ENCODE data around the gene MYCN.
"Not testable (repeated sequence)": the region's sequence is repeated elsewhere in the genome, so short reads cannot be mapped to it uniquely, and the experiment has no call there.

The MYCN gene

GRCh38 chr2:15943378-15944280 lies 3.3 kb downstream of the MYCN start:
- DNase-seq (ENCODE audit: low read depth), result no peak

GRCh38 chr2:15944325-15945017 lies 4.1 kb downstream of the MYCN start:
- DNase-seq (ENCODE audit: low read depth), result no peak

GRCh38 chr2:15945909-15946705 lies 5.8 kb downstream of the MYCN start:
- no peak for DNase-seq (ENCODE audit: low read depth)

GRCh38 chr2:15946983-15947382 lies 6.6 kb downstream of the MYCN start:
- no peak for DNase-seq (ENCODE audit: low read depth)

GRCh38 chr2:15947431-15947830 lies 7.1 kb downstream of the MYCN start:
- no peak for DNase-seq (ENCODE audit: low read depth)

- DNase-seq (ENCODE audit: low read depth), result no peak
Observed at GRCh38 chr2:15948704-15948957, 8.3 kb downstream of the MYCN start.

GRCh38 chr2:15949126-15949525 lies 8.8 kb downstream of the MYCN start:
- DNase-seq (ENCODE audit: low read depth), result no peak

GRCh38 chr2:15949551-15949950 lies 9.2 kb downstream of the MYCN start:
- no peak for DNase-seq (ENCODE audit: low read depth)

- DNase-seq (ENCODE audit: low read depth), result no peak
Observed at GRCh38 chr2:15950088-15950952, 10.0 kb downstream of the MYCN start.

- DNase-seq (ENCODE audit: low read depth), result not testable (repeated sequence)
Observed at GRCh38 chr2:15951936-15952335, 11.6 kb downstream of the MYCN start.

GRCh38 chr2:15952451-15953146 lies 12.2 kb downstream of the MYCN start:
- no peak for DNase-seq (ENCODE audit: low read depth)

- no peak for DNase-seq (ENCODE audit: low read depth)
Observed at GRCh38 chr2:15953147-15953630, 12.8 kb downstream of the MYCN start.

- DNase-seq (ENCODE audit: low read depth), result no peak
Observed at GRCh38 chr2:15953891-15954680, 13.7 kb downstream of the MYCN start.

- no peak for DNase-seq (ENCODE audit: low read depth)
Observed at GRCh38 chr2:15954761-15955160, 14.4 kb downstream of the MYCN start.

GRCh38 chr2:15955232-15955988 lies 15.1 kb downstream of the MYCN start:
- DNase-seq (ENCODE audit: low read depth), result no peak

- no peak for DNase-seq (ENCODE audit: low read depth)
Observed at GRCh38 chr2:15956230-15956629, 15.9 kb downstream of the MYCN start.

GRCh38 chr2:15956751-15957736 lies 16.7 kb downstream of the MYCN start:
- no peak for DNase-seq (ENCODE audit: low read depth)
